Thoracic aorta endothelial cell (primary cell): ENCODE results near the gene DLX6. TPM values are rescaled to one million over a fixed set of nuclear protein-coding genes. Genes with fewer than 3 reads are reported as not detected.

Source experiments
- small RNA-seq: library from RNA; depleted of rRNA; stranded (forward); fragments of <200 nt; gene quantifications from one replicate; pipeline ENCODE3, GENCODE V24; 2012
- total RNA-seq: library from RNA; depleted of rRNA; stranded (reverse); fragments of >200 nt; gene quantifications from 2 replicates; pipeline ENCODE4 v1.2.3, GENCODE V29; 2012

The DLX6 gene
- total RNA-seq = not detected in 2 replicates

DNA sequence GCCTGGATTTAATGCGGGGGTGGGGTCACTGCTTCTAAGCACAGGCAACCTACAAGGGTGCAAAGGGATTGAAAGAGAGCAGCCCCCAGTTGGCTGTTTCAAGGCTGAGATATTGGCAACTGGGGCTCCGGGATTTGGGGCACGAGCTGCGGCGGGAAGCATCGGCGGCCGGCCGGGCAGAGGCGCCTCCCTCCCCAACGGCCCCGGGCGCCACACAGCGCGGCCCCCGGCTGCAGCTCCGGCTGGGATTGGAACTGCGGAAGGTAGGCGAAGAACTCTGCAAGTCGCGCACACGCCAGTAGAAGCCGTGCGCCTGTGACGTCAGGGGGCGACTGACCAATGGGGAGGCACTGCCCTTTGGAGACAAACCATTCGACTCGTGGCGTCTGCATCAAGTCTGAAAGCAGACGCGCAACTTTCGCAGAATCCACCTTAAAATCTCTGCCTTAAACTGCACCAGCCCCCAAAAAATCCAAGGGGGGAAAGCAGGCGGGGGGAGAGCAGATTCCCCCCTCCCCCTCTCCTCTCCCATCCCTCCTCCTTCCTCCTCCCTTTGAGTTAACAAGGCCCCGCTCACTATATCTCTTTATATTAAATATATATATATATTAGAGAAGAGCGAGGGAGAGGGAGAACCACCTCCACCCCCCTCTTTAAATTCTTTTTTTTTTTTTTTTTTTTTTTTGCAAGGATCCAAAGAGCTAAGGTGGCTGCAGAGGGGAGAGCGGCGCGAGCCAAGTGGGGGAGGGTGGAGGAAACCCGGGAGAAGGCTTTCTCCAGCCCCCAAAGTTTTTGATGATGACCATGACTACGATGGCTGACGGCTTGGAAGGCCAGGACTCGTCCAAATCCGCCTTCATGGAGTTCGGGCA, at the start of gene DLX6:
TSS of gene DLX6 (plus strand) at position 371 of the 872 bp plus-strand sequence. CDS start at position 796, 425 bp downstream.

GRCh38 chr7:97024209-97025129, 19.1 kb downstream of the DLX6 start, which contains the start of gene DLX5:
Gene DLX5, minus strand, starts transcription at chr7:97024831. Its CDS starts 208 bp downstream, at chr7:97024623.

Small RNAs within 50 kb of the gene (small RNA-seq; reads per million reads assigned to genes)
- gene RF01778 (not detected), gene RF01887 (not detected), gene RF01888 (not detected)

Other genes with a start within 250 kb of the DLX6 start
- not detected in 2 replicates for gene DLX5, start 19.3 kb downstream of the DLX6 start, total RNA-seq
- gene SDHAF3, start 112.1 kb downstream of the DLX6 start, total RNA-seq = 9.6 and 21.0 TPM in 2 replicates